Heart right ventricle (tissue), 16 donors: ENCODE measurements around the gene ZC3HAV1L. TPM values are rescaled to one million over a fixed set of nuclear protein-coding genes. Genes with fewer than 3 reads are reported as not detected.

Source experiments
- ATAC-seq, 8 donors: fragments of 200-7000 bp; cut with Tn5 transposase; one replicate each; pipeline ENCODE4 v1.9.1; 2020; ENCODE audit warnings: mild to moderate bottlenecking in 8 of 8, moderate library complexity in 8 of 8, moderate number of reproducible peaks in 1 of 8
- DNase-seq, 2 donors: peaks; one replicate each; pipeline ENCODE4 v3.0.0-alpha.2; 2020
- H3K27ac ChIP-seq, 10 donors: fragments of 200-600 bp; sonication (generic) in 2 of 10; one replicate each; pipeline versions ENCODE4 v1.5.0 to v1.8.0; 2020 to 2022; ENCODE audit warnings: mild to moderate bottlenecking in 3 of 10
- H3K27me3 ChIP-seq, 7 donors: fragments of 200-600 bp; one replicate each; pipeline ENCODE4 v1.8.0; 2021 to 2022; ENCODE audit warnings: mild to moderate bottlenecking in 2 of 7
- H3K36me3 ChIP-seq, 9 donors: fragments of 200-600 bp; sonication (generic) in 1 of 9; one replicate each; pipeline versions ENCODE4 v1.5.0 to v1.8.0; 2020 to 2022; ENCODE audit warnings: mild to moderate bottlenecking in 2 of 9
- H3K4me1 ChIP-seq, 9 donors: fragments of 200-600 bp; sonication (generic) in 1 of 9; one replicate each; pipeline versions ENCODE4 v1.5.0 to v1.8.0; 2020 to 2022; ENCODE audit warnings: mild to moderate bottlenecking in 4 of 9
- H3K4me3 ChIP-seq, 10 donors: fragments of 200-600 bp; sonication (generic) in 2 of 10; one replicate each; pipeline versions ENCODE4 v1.5.0 to v1.8.0; 2020 to 2022; ENCODE audit warnings: mild to moderate bottlenecking in 7 of 10, moderate library complexity in 2 of 10
- H3K9me3 ChIP-seq, 11 donors: fragments of 200-600 bp in 10 of 11; sonication (generic) in 2 of 11; one replicate each; pipeline versions ENCODE4 v1.5.0 to v1.8.0; 2013 to 2022; ENCODE audit warnings: mild to moderate bottlenecking in 2 of 11, control low read depth in 1 of 11, moderate library complexity in 1 of 11
- CTCF ChIP-seq, 9 donors: fragments of 200-600 bp; sonication (generic) in 2 of 9; IDR thresholded peaks; one replicate each; pipeline versions ENCODE4 v1.5.0 to v1.8.0; 2021 to 2022; ENCODE audit warnings: antibody characterized with exemption in 9 of 9, mild to moderate bottlenecking in 5 of 9, moderate library complexity in 1 of 9
- WGBS, 2 donors: extraction: QIAGEN DNeasy Blood & Tissue Kit; methylation state at CpG; one replicate each; pipeline ENCODE4 v1.1.7; 2013; ENCODE audit warnings: inconsistent platforms in 1 of 2; 5-methylcytosine and 5-hydroxymethylcytosine counted together
- intact Hi-C, 10 donors: fragments of 100-400 bp; cut with DNase I; formaldehyde crosslinking; loops; one replicate each; pipeline versions ENCODE4 v1.11.1 to v1.14.2; 2022
- polyA plus RNA-seq, 2 donors: library from polyadenylated mRNA; stranded (reverse); fragments of 200-250 nt; gene quantifications; one replicate each; pipeline ENCODE4 v1.2.3, GENCODE V29; 2013
- total RNA-seq, 10 donors: library from RNA; stranded (reverse); fragmentation: NEBNext Ultra II Directional in 3 of 10; extraction: Animal tissue kit (Norgen Biotek cat#: 25700) in 3 of 10; gene quantifications; one replicate each; pipeline versions ENCODE4 v1.2.1 to v1.2.4, GENCODE V29; 2021 to 2023
- donor health status: Arrhythmogenic right ventricular cardiomyopathy.
- donor health status: ischemic (EF 13 %, LVEDD 7.1; RV severe dilation, severe dysfunction).
- donor health status: healthy with polysubstance abuse.
- donor health status: DM: no; HTN: yes; CAD: no.
- donor health status: DM: no; HTN: no; CAD: no.
- donor health status: ischemic (EF 25% LVEDD 6.9; RV normal size, moderate dysfunction).
- donor health status: ischemic (EF 25% LVEDD 5.7; RV mildly dilated, moderate dysfunction).
- donor health status: healthy.
- donor health status: DM: yes; HTN: yes; CAD: no.
- donor health status: Ischemic cardiomyopathy.
- donor health status: ischemic (EF 35%, LVEDD 5.7; RV mildly dilated, moderate dysfunction).
- donor health status: nonischemic (EF 11% LVEDD 7.7; RV severe dilation, severe dysfunction).
- donor health status: DM: yes; HTN: yes; CAD: no.
- donor health status: PGD.
- donor health status: ischemic (EF 29% LVEDD 5.4; RV normal size, mild dysfunction).
- donor health status: nonischemic (EF 23%, LVEDD 6.1; RV moderate dilation, normal function).

Gene ZC3HAV1L
- total and polyA plus RNA-seq, 12 donors = 0.39 to 5.8 (median 2.3) TPM

GRCh38 chr7:139068544-139069399 lies 32.9 kb upstream of the ZC3HAV1L start:
- 94 to 98% methylated on average over 9 of the region's 9 CpGs for WGBS, 2 donors
- peaks cover 0 to 5% (median 0%) of the 10 kb centered on the region in 11 donors for H3K9me3 ChIP-seq
- intact Hi-C loops = no loop called here

GRCh38 chr7:139066315-139066714 lies 30.5 kb upstream of the ZC3HAV1L start:
- DNase-seq = no peak
- H3K27ac ChIP-seq = peak overlapping the region in 1 of 10 donors; percentile 40
- peaks cover 0 to 17% (median under 1%) of the 10 kb centered on the region in 9 donors for H3K4me1 ChIP-seq
- ATAC-seq = no peak
- no peak for TF ChIP-seq CTCF (IDR thresholded peaks at IDR 0.05)
- no peaks in the 10 kb centered on the region for H3K27me3 ChIP-seq
- no peak overlapping the region for H3K4me3 ChIP-seq
- 77 to 82% methylated on average over 9 of the region's 9 CpGs for WGBS, 2 donors
- peaks cover 0 to 5% (median 0%) of the 10 kb centered on the region in 11 donors for H3K9me3 ChIP-seq
- intact Hi-C loops = no loop called here
- peaks cover 0 to 100% (median 33%) of the 10 kb centered on the region in 9 donors for H3K36me3 ChIP-seq

More at GRCh38 chr7:139068544-139069399, 32.9 kb upstream of the ZC3HAV1L start:
- no peak for TF ChIP-seq CTCF (IDR thresholded peaks at IDR 0.05)
- no peaks in the 10 kb centered on the region for H3K27me3 ChIP-seq
- no peak for DNase-seq
- H3K36me3 ChIP-seq = peaks cover 0 to 100% (median 48%) of the 10 kb centered on the region in 9 donors
- no peak overlapping the region for H3K27ac ChIP-seq
- no peak overlapping the region for H3K4me3 ChIP-seq
- ATAC-seq = no peak
- peaks cover 0 to 14% (median 0%) of the 10 kb centered on the region in 9 donors for H3K4me1 ChIP-seq

- Histone ChIP-seq H3K4me1 (peaks cover 0 to 27% (median 11%) of the 10 kb centered on the region in 9 donors), H3K36me3 (peaks cover 0 to 100% (median 28%) of the 10 kb centered on the region in 9 donors), H3K27me3 (no peaks in the 10 kb centered on the region), H3K4me3 (no peak overlapping the region), H3K27ac (no peak overlapping the region), H3K9me3 (peaks cover 0 to 5% (median 0%) of the 10 kb centered on the region in 11 donors)
- ATAC-seq = no peak
- intact Hi-C loops = no loop called here
- no peak for TF ChIP-seq CTCF (IDR thresholded peaks at IDR 0.05)
- WGBS, 2 donors = 89 to 91% methylated on average over 11 of the region's 11 CpGs
- no peak for DNase-seq
Observed at GRCh38 chr7:139065323-139065722, 29.5 kb upstream of the ZC3HAV1L start.

- no peak for TF ChIP-seq CTCF (IDR thresholded peaks at IDR 0.05)
- ATAC-seq (no peak), DNase-seq (no peak)
- no peaks in the 10 kb centered on the region for H3K27me3 ChIP-seq
- intact Hi-C loops = loop anchor here in 1 of 10 donors (5.0 kb wide), 1 partner anchor 39 kb away; no protein-coding TSS in a partner anchor
- no peaks in the 10 kb centered on the region for H3K9me3 ChIP-seq
- H3K36me3 ChIP-seq = peaks cover 0 to 96% (median 17%) of the 10 kb centered on the region in 9 donors
- peak overlapping the region in 5 of 10 donors; percentile 10 to 93 (median 77) for H3K27ac ChIP-seq
- H3K4me1 ChIP-seq = peaks cover 0 to 43% (median 22%) of the 10 kb centered on the region in 9 donors
- H3K4me3 ChIP-seq = no peak overlapping the region
- 87 to 91% methylated on average over 5 of the region's 5 CpGs for WGBS, 2 donors
Observed at GRCh38 chr7:139061416-139061815, 25.6 kb upstream of the ZC3HAV1L start.
